ENCODE data around the gene CROCC2. TPM values are rescaled to one million over a fixed set of nuclear protein-coding genes. Genes with fewer than 3 reads are reported as not detected.

The CROCC2 gene
- total RNA-seq, 2 experiments from 2014 or later: not detected

DNA sequence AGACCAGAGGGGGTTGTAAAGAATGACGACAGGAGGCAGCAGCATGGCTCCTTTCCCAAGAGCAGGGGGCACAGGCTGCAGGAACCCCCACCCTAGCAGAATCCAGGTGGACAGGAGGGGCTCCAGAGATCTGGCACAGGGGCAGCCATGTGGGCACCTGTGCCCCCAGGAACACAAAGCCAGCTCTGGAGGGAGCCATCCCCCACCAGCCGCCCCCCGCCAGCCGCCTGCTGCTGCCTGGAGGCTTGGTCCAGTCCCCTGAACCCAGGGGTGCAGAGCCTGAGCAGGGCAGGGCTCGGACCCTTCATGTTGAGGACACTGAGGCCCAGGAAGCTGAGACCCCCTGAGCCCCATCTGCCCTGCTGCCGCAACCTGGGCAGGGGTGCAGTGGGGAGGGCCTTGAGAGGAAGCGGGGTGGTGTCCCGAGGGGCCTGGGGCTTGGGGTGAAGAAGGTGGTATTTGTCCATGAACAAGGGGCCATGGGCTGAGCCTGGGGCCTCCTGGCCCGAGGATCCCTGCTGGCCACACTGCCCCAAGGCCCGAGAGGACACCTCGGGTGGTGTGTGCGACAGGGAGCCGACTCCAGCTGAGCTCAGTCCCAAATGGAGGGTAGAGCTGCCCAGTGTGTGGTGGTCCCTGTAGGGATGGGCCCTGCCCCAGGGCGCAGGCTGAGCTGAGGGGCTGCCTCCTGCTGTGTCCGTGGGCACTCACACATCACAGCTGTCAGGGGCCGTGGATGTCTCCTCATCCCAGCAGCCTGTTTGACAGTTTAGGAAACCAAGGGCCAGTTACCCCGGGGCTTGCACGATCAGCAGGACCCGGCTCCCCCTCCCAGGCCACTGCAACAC, 52.5 kb downstream of the CROCC2 start:
- DNase-seq (no peak), ATAC-seq (no peak)
- no peaks in the 10 kb centered on the region for H3K36me3 Mint-ChIP-seq (ENCODE audit: low read depth)
- POLR2A ChIA-PET: no interaction called here
- H3K4me3 Mint-ChIP-seq: no peak overlapping the region
- no peaks in the 10 kb centered on the region for H3K9me3 Mint-ChIP-seq (ENCODE audit: low read depth)
- intact Hi-C loops (cut with DNase I, micrococcal nuclease): no loop called here
- no peaks in the 10 kb centered on the region for H3K27me3 Mint-ChIP-seq
- CTCF ChIA-PET: no interaction called here
- H3K27ac Mint-ChIP-seq: no peak overlapping the region
- no peaks in the 10 kb centered on the region for H3K4me1 Mint-ChIP-seq

DNA sequence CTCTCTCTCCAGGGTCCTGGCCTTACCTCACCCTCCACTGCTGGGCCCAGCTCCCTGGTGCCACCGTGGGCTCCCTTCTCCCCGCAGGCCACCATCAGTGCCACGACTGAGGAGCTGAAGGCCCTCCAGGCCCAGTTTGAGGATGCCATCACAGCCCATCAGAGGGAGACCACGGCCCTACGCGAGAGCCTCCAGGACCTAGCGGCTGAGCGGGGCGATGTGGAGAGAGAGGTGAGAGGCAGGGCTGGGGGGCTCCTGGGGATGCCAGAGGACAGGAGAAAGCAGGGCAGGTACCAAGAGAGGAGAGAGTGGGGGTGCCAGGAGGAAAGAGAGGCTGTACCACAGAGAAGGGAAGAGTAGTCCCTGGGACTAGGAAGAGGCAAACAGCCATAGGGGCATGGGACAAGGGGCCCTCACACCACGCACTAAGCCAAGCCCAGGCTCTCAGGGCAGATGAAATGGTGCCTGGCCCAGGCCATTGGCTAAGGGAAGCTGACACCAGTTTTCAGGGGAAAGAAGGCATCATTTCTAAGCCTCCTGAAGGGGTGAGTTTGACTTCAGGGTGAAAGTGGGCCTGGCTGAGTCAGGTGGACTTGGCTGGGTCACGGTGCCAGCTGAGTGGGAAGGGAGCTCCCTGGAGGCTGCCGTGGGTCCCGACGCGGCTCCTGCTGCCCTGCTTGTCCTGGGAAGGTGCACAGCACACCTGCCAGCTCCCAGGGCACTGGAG, 53.2 kb downstream of the CROCC2 start:
- Mint-ChIP-seq H3K4me1 (no peaks in the 10 kb centered on the region), H3K9me3 (ENCODE audit: low read depth) (no peaks in the 10 kb centered on the region), H3K27me3 (no peaks in the 10 kb centered on the region), H3K36me3 (ENCODE audit: low read depth) (no peaks in the 10 kb centered on the region), H3K4me3 (no peak overlapping the region), H3K27ac (no peak overlapping the region)
- ATAC-seq: no peak
- no peak for DNase-seq
- intact Hi-C loops (cut with DNase I, micrococcal nuclease): no loop called here
- ChIA-PET CTCF (no interaction called here), POLR2A (interaction anchor here (0.6 kb wide), 1 partner anchor 19 kb away, joined by 3 read pairs; no protein-coding TSS in a partner anchor)

- ATAC-seq: no peak
- Mint-ChIP-seq H3K4me1 (no peaks in the 10 kb centered on the region), H3K36me3 (ENCODE audit: low read depth) (no peaks in the 10 kb centered on the region), H3K27me3 (no peaks in the 10 kb centered on the region), H3K4me3 (no peak overlapping the region), H3K9me3 (ENCODE audit: low read depth) (no peaks in the 10 kb centered on the region), H3K27ac (no peak overlapping the region)
- ChIA-PET POLR2A (no interaction called here), CTCF (no interaction called here)
- no peak for DNase-seq
- intact Hi-C loops (cut with DNase I, micrococcal nuclease): no loop called here
Measured at GRCh38 chr2:240959941-240960308, 53.8 kb downstream of the CROCC2 start.

GRCh38 chr2:240960309-240960970, 54.3 kb downstream of the CROCC2 start:
- Mint-ChIP-seq H3K27ac (no peak overlapping the region), H3K36me3 (ENCODE audit: low read depth) (no peaks in the 10 kb centered on the region), H3K4me3 (no peak overlapping the region), H3K9me3 (ENCODE audit: low read depth) (no peaks in the 10 kb centered on the region), H3K4me1 (no peaks in the 10 kb centered on the region), H3K27me3 (no peaks in the 10 kb centered on the region)
- ATAC-seq (no peak), DNase-seq (no peak)
- ChIA-PET CTCF (no interaction called here), POLR2A (no interaction called here)
- intact Hi-C loops (cut with DNase I, micrococcal nuclease): no loop called here

DNA sequence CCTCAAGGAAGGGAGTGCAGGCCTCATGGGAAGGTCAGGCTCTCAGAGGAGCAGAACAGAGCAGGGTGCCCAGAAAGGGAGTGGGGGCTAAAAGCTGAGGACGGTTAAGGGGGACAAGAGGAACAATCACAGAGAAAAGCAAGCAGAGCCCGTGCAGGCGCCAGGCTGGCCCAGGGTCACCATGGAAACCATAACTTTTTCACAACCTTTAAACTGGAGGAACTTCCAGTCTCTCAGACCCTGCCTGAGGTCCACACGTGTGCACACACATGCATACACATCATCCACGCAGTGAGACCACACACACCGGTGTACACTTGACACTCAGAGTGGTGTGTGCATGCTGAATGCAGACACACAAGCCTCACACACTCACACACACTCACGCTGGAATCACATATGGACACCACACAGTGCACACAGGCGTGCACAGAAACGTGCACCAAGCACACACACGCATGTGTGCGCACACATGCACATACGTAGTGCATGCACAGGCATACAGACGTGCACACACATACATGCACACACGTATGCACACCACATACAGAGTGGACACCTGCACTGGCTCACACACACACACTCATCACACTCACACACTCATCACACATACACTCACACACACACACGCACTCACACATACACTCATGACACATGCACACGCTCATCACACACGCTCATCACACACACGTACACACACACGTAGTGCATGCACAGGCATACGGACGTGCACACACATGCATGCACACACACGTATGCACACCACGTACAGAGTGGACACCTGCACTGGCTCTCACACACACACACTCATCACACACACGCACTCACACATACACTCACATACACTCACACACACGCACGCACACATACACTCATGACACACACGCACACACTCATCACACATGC, 55.1 kb downstream of the CROCC2 start:
- CTCF ChIA-PET: no interaction called here
- POLR2A ChIA-PET: no interaction called here
- Mint-ChIP-seq H3K4me1 (no peaks in the 10 kb centered on the region), H3K9me3 (ENCODE audit: low read depth) (no peaks in the 10 kb centered on the region), H3K4me3 (no peak overlapping the region), H3K27me3 (no peaks in the 10 kb centered on the region), H3K27ac (no peak overlapping the region), H3K36me3 (ENCODE audit: low read depth) (no peaks in the 10 kb centered on the region)
- intact Hi-C loops (cut with DNase I, micrococcal nuclease): no loop called here
- ATAC-seq (no peak), DNase-seq (no peak)

DNA sequence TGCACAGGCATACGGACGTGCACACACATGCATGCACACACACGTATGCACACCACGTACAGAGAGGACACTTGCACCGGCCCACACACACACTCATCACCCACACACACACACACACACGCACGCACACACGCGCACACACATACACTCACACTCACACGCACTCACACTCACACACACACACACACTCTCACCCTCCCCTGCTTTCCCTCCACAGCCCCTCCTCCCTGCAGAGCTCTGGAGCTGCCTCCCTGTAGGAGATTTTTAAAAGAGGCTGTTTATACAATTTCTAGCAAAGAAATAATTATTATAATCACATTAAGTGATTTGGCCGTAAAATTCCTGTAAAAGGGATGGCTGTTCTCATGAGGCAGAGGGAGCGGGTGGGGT, 55.8 kb downstream of the CROCC2 start:
- H3K4me3 Mint-ChIP-seq: no peak overlapping the region
- CTCF ChIA-PET: no interaction called here
- POLR2A ChIA-PET: no interaction called here
- H3K36me3 Mint-ChIP-seq (ENCODE audit: low read depth): no peaks in the 10 kb centered on the region
- intact Hi-C loops (cut with DNase I, micrococcal nuclease): no loop called here
- no peak for ATAC-seq
- no peak overlapping the region for H3K27ac Mint-ChIP-seq
- H3K27me3 Mint-ChIP-seq: no peaks in the 10 kb centered on the region
- H3K9me3 Mint-ChIP-seq (ENCODE audit: low read depth): no peaks in the 10 kb centered on the region
- DNase-seq: no peak
- H3K4me1 Mint-ChIP-seq: no peaks in the 10 kb centered on the region

DNA sequence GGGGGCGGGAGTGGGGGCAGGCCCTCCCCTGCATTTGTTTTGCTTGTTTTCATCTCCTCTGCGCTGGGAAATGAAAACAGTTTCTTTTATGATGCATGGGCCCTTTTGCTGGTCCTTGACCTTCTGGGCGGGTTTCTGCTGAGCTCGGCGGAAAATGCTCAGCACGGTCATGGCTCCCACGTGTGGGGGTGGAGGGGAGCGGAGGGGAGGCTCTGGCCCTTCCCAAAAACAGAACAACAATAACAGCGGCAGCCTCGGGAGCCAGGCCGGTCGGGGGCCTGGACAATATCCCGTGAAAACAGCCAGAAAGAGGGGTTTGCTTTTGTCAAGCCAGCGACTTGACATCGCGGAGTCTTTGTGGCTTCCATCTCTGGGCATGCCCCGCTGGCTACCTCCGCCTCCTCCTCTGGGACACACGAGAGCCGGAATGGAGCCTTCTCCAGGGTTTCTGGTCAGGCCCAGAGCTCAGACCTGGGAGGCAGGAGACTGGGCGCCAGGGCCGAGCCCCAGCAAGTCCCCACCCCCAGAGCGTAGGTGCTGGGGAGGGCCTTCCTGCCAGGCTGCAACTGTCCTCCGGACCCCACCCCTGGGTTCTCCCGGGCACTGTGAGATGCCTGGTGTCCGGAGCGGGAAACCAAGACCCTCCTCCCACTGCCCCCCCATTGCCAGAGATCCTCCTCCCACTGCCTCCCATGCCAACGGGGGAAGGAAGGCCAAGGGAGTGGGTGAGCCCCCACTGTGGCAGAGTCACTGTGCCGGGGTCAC, 56.3 kb downstream of the CROCC2 start:
- no peaks in the 10 kb centered on the region for H3K4me1 Mint-ChIP-seq
- intact Hi-C loops (cut with DNase I, micrococcal nuclease): no loop called here
- H3K4me3 Mint-ChIP-seq: no peak overlapping the region
- CTCF ChIA-PET: no interaction called here
- POLR2A ChIA-PET: no interaction called here
- no peaks in the 10 kb centered on the region for H3K27me3 Mint-ChIP-seq
- H3K27ac Mint-ChIP-seq: no peak overlapping the region
- no peaks in the 10 kb centered on the region for H3K9me3 Mint-ChIP-seq (ENCODE audit: low read depth)
- ATAC-seq (no peak), DNase-seq (peak; percentile 5)
- H3K36me3 Mint-ChIP-seq (ENCODE audit: low read depth): no peaks in the 10 kb centered on the region

DNA sequence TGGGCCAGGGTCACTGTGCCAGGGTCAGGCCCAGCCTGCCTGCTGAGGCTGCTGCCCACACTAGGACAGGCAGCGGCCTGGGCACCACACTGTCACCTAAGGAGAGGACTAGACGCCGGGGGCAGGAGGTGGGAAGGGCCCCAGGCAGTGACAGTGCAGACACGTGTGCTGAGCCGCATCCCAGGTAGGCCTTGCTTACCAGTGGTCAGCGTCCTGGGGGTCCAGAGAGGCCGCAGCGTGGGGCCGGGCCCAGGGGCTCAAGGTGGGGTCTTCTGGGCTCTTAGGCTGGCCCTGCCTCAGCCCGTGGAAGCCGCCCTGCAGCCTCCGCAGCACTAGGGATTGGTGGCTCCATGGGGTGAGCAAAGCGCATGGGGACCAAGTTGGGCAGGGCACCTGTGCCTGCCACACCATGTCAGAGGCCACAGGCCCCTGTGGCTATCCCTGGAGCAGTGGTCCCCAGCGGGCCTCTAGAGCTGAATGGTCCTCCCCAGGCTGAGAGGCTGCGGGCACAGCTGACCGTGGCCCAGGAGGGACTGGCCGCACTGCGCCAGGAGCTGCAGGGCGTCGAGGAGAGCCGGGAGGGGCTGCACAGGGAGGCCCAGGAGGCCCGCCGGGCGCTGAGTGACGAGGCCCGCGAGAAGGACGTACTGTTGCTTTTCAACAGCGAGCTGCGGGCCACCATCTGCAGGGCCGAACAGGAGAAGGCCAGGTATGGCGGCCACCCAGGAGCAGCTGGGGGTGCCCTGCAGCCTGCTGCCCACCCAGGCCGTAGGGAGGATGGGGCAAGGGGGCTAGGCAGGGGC, 57.1 kb downstream of the CROCC2 start:
- DNase-seq (no peak), ATAC-seq (no peak)
- no peaks in the 10 kb centered on the region for H3K27me3 Mint-ChIP-seq
- no peak overlapping the region for H3K27ac Mint-ChIP-seq
- no peaks in the 10 kb centered on the region for H3K9me3 Mint-ChIP-seq (ENCODE audit: low read depth)
- CTCF ChIA-PET: no interaction called here
- H3K4me1 Mint-ChIP-seq: no peaks in the 10 kb centered on the region
- POLR2A ChIA-PET: no interaction called here
- no peaks in the 10 kb centered on the region for H3K36me3 Mint-ChIP-seq (ENCODE audit: low read depth)
- no peak overlapping the region for H3K4me3 Mint-ChIP-seq
- intact Hi-C loops (cut with DNase I, micrococcal nuclease): no loop called here

GRCh38 chr2:240963868-240964703, 58.0 kb downstream of the CROCC2 start:
- DNase-seq (no peak), ATAC-seq (no peak)
- CTCF ChIA-PET: no interaction called here
- POLR2A ChIA-PET: no interaction called here
- Mint-ChIP-seq H3K9me3 (ENCODE audit: low read depth) (no peaks in the 10 kb centered on the region), H3K4me1 (no peaks in the 10 kb centered on the region), H3K4me3 (no peak overlapping the region), H3K27ac (no peak overlapping the region), H3K27me3 (no peaks in the 10 kb centered on the region), H3K36me3 (ENCODE audit: low read depth) (no peaks in the 10 kb centered on the region)
- intact Hi-C loops (cut with DNase I, micrococcal nuclease): no loop called here

GRCh38 chr2:240964704-240965295, 58.7 kb downstream of the CROCC2 start:
- Mint-ChIP-seq H3K27ac (no peak overlapping the region), H3K4me1 (no peaks in the 10 kb centered on the region), H3K27me3 (no peaks in the 10 kb centered on the region), H3K36me3 (ENCODE audit: low read depth) (no peaks in the 10 kb centered on the region), H3K9me3 (ENCODE audit: low read depth) (no peaks in the 10 kb centered on the region), H3K4me3 (no peak overlapping the region)
- ATAC-seq: no peak
- ChIA-PET POLR2A (no interaction called here), CTCF (no interaction called here)
- intact Hi-C loops (cut with DNase I, micrococcal nuclease): no loop called here
- DNase-seq: no peak
